H9 (cell line): ENCODE results near the gene AGPAT2. TPM values are rescaled to one million over a fixed set of nuclear protein-coding genes. Genes with fewer than 3 reads are reported as not detected.

Source experiments
- DNase-seq: peaks from one replicate; pipeline ENCODE4 v3.0.0-alpha.2; 2017
- H2AFZ ChIP-seq: one replicate; pipeline ENCODE4 v1.6.1; 2013; ENCODE audit warnings: mild to moderate bottlenecking, low read length, control low read depth, moderate library complexity
- H2AK5ac ChIP-seq: 2 replicates; pipeline ENCODE4 v1.6.1; 2013; ENCODE audit warnings: low read length, control low read depth, mixed read lengths; ENCODE audit not compliant: insufficient read length
- H2BK120ac ChIP-seq: one replicate; pipeline ENCODE4 v1.6.1; 2013; ENCODE audit warnings: low read depth, mild to moderate bottlenecking, low read length, control low read depth, inconsistent platforms; ENCODE audit not compliant: poor library complexity, severe bottlenecking
- H2BK12ac ChIP-seq: 2 replicates; pipeline ENCODE4 v1.6.1; 2013; ENCODE audit warnings: low read length, control low read depth, mixed read lengths, low read depth; ENCODE audit not compliant: insufficient read length
- H2BK15ac ChIP-seq: 2 replicates; pipeline ENCODE4 v1.6.1; 2013; ENCODE audit warnings: low read depth, low read length, control low read depth
- H2BK20ac ChIP-seq: one replicate; pipeline ENCODE4 v1.6.1; 2013; ENCODE audit warnings: low read depth, mild to moderate bottlenecking, low read length, control low read depth, inconsistent platforms; ENCODE audit not compliant: poor library complexity, severe bottlenecking
- H2BK5ac ChIP-seq: 2 replicates; pipeline ENCODE4 v1.6.1; 2013; ENCODE audit warnings: low read length, control low read depth, mixed read lengths; ENCODE audit not compliant: insufficient read length
- H3K14ac ChIP-seq: 2 replicates; pipeline ENCODE4 v1.6.1; 2013; ENCODE audit warnings: low read length, control low read depth; ENCODE audit not compliant: insufficient read depth
- H3K18ac ChIP-seq: 2 replicates; pipeline ENCODE4 v1.6.1; 2013; ENCODE audit warnings: low read depth, mild to moderate bottlenecking, mixed read lengths, low read length, control low read depth; ENCODE audit not compliant: insufficient read length
- H3K23ac ChIP-seq: 2 replicates; pipeline ENCODE4 v1.6.1; 2013; ENCODE audit warnings: low read length, control low read depth, mixed read lengths, low read depth; ENCODE audit not compliant: insufficient read length
- H3K23me2 ChIP-seq: 2 replicates; pipeline ENCODE4 v1.6.1; 2013; ENCODE audit warnings: low read depth, mild to moderate bottlenecking, mixed read lengths, low read length, control low read depth; ENCODE audit not compliant: insufficient read length, poor library complexity, severe bottlenecking
- H3K27ac ChIP-seq: 2 replicates; pipeline ENCODE4 v1.5.1; 2013; ENCODE audit warnings: low read length, control low read depth, mixed read lengths, low read depth; ENCODE audit not compliant: insufficient read length
- H3K27me3 ChIP-seq: 2 replicates; pipeline ENCODE4 v1.6.1; 2013; ENCODE audit warnings: low read length, control low read depth, inconsistent platforms; ENCODE audit not compliant: insufficient read depth
- H3K4ac ChIP-seq: 2 replicates; pipeline ENCODE4 v1.6.1; 2013; ENCODE audit warnings: low read depth, mild to moderate bottlenecking, control low read depth, inconsistent platforms, low read length, moderate library complexity
- H3K4me1 ChIP-seq: 2 replicates; pipeline ENCODE4 v1.6.1; 2013; ENCODE audit warnings: low read length, control low read depth, inconsistent platforms; ENCODE audit not compliant: insufficient read depth
- H3K4me2 ChIP-seq: 2 replicates; pipeline ENCODE4 v1.6.1; 2013; ENCODE audit warnings: low read length, control low read depth, mixed read lengths; ENCODE audit not compliant: insufficient read length, insufficient read depth
- H3K56ac ChIP-seq: 2 replicates; pipeline ENCODE4 v1.6.1; 2013; ENCODE audit warnings: low read depth, mild to moderate bottlenecking, mixed read lengths, low read length, control low read depth; ENCODE audit not compliant: insufficient read length
- H3K79me1 ChIP-seq: 2 replicates; pipeline ENCODE4 v1.6.1; 2013; ENCODE audit warnings: low read depth, mild to moderate bottlenecking, moderate library complexity, low read length, control low read depth, inconsistent platforms; ENCODE audit not compliant: insufficient read depth, poor library complexity, severe bottlenecking
- H3K79me2 ChIP-seq: 2 replicates; pipeline ENCODE4 v1.6.1; 2013; ENCODE audit warnings: low read length, control low read depth, inconsistent platforms; ENCODE audit not compliant: insufficient read depth
- H3K9ac ChIP-seq: 2 replicates; pipeline ENCODE4 v1.6.1; 2013; ENCODE audit warnings: low read length, control low read depth, mixed read lengths; ENCODE audit not compliant: insufficient read length; ENCODE audit errors: extremely low read depth
- H3K9me3 ChIP-seq: one replicate; pipeline ENCODE4 v1.6.1; 2013; ENCODE audit warnings: low read depth, low read length, inconsistent platforms; ENCODE audit not compliant: control insufficient read depth
- H3T11ph ChIP-seq: one replicate; pipeline ENCODE4 v1.6.1; 2013; ENCODE audit warnings: mild to moderate bottlenecking, low read length, control low read depth, inconsistent platforms
- H4K20me1 ChIP-seq: one replicate; pipeline ENCODE4 v1.6.1; 2013; ENCODE audit not compliant: control insufficient read depth, insufficient read length, insufficient read depth
- H4K5ac ChIP-seq: 2 replicates; pipeline ENCODE4 v1.6.1; 2013; ENCODE audit warnings: low read depth, mild to moderate bottlenecking, mixed read lengths, low read length, control low read depth; ENCODE audit not compliant: insufficient read length
- H4K8ac ChIP-seq: replicated peaks from 2 replicates; pipeline ENCODE4 v1.6.1; 2013; ENCODE audit warnings: low read length, control low read depth, mixed read lengths, low read depth; ENCODE audit not compliant: insufficient read length
- H4K91ac ChIP-seq: 2 replicates; pipeline ENCODE4 v1.6.1; 2013; ENCODE audit warnings: low read depth, mild to moderate bottlenecking, moderate library complexity, mixed read lengths, low read length, control low read depth; ENCODE audit not compliant: insufficient read length
- H3K27ac Mint-ChIP-seq, 3 experiments: 2 replicates in 2 of 3; 3 replicates in 1 of 3; pipeline ENCODE4 v1.8.0; 2020 to 2021; ENCODE audit warnings: mixed read lengths in 3 of 3, mild to moderate bottlenecking in 1 of 3, moderate library complexity in 1 of 3
- H3K27me3 Mint-ChIP-seq: 2 replicates; pipeline ENCODE4 v1.8.0; 2021; ENCODE audit warnings: low read depth, mild to moderate bottlenecking, moderate library complexity, mixed read lengths
- H3K36me3 Mint-ChIP-seq, 3 experiments: 2 replicates in 2 of 3; 3 replicates in 1 of 3; pipeline ENCODE4 v1.8.0; 2020 to 2021; ENCODE audit warnings: low read depth in 3 of 3, mixed read lengths in 3 of 3; ENCODE audit not compliant: insufficient read depth in 1 of 3
- H3K4me1 Mint-ChIP-seq, 2 experiments: 2 replicates each; pipeline ENCODE4 v1.8.0; 2020; ENCODE audit warnings: mixed read lengths in 2 of 2
- H3K4me3 Mint-ChIP-seq, 2 experiments: 2 replicates in 1 of 2; 3 replicates in 1 of 2; pipeline ENCODE4 v1.8.0; 2020 to 2021; ENCODE audit warnings: mild to moderate bottlenecking in 2 of 2, mixed read lengths in 2 of 2, moderate library complexity in 1 of 2
- H3K9me3 Mint-ChIP-seq, 2 experiments: 2 replicates in 1 of 2; 3 replicates in 1 of 2; pipeline ENCODE4 v1.8.0; 2020; ENCODE audit warnings: mild to moderate bottlenecking in 2 of 2, mixed read lengths in 2 of 2, moderate library complexity in 1 of 2
- CTCF ChIP-seq: fragments of 200-600 bp; sonication (generic); conservative IDR thresholded peaks from 3 replicates; pipeline ENCODE4 v1.8.0; 2021; ENCODE audit warnings: antibody characterized with exemption, mild to moderate bottlenecking
- WGBS: extraction: QIAGEN DNeasy Blood & Tissue Kit; methylation state at CpG from one replicate; pipeline ENCODE4 v1.1.7; 2013; ENCODE audit warnings: missing lambda C conversion rate, low lambda C conversion rate, mixed read lengths; ENCODE audit not compliant: insufficient read length; ENCODE audit errors: extremely low coverage; 5-methylcytosine and 5-hydroxymethylcytosine counted together
- total RNA-seq: library from RNA; stranded (reverse); gene quantifications from 2 replicates; pipeline ENCODE4 v1.2.1, GENCODE V29; 2021

The AGPAT2 gene
- total RNA-seq, 1 experiment from 2014 or later: 29.7 TPM

DNA sequence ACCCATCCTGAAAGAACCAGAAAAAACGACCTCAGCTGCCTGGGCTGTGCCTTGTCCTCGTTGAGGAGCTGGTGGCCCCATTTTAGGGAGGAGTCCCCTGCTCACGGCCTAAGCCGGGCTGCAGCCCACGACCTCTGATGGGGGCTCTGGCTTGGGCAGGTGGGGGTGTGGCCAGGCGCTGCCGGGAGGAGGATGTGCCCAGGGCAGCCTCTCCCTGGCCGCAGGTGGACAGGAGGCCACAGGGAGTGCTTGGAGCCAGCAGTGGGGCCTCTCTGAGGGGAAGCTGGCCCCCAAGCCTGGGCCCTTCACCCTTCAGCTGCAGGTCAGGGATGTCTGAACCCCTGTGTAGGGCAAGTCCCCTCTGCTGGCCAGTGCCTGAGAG is 27.6 kb upstream of the AGPAT2 start:
- Histone ChIP-seq H3K79me1 (peaks cover 8% of the 10 kb centered on the region), H3K27me3 (no peaks in the 10 kb centered on the region), H2BK5ac (no peak overlapping the region), H2BK120ac (no peak overlapping the region), H4K91ac (no peak overlapping the region), H2AFZ (no peak overlapping the region), H3K4me2 (no peak overlapping the region), H2BK20ac (no peak overlapping the region), H3K9ac (no peak overlapping the region), H2AK5ac (no peak overlapping the region), H3K4ac (no peak overlapping the region), H3K56ac (no peak overlapping the region), H3T11ph (no peak overlapping the region), H3K23me2 (peaks cover 12% of the 10 kb centered on the region), H4K5ac (no peak overlapping the region), H4K8ac (no peak overlapping the region), H2BK12ac (no peak overlapping the region), H4K20me1 (no peaks in the 10 kb centered on the region), H3K4me1 (no peaks in the 10 kb centered on the region; the same call in 1 of the 2 replicates), H3K27ac (no peak overlapping the region), H3K18ac (no peak overlapping the region), H3K23ac (no peak overlapping the region), H3K79me2 (peaks cover 4% of the 10 kb centered on the region; the same call in 1 of the 2 replicates), H3K14ac (no peak overlapping the region), H2BK15ac (no peak overlapping the region; the same call in 1 of the 2 replicates), H3K9me3 (no peaks in the 10 kb centered on the region)
- peaks cover 20% of the 10 kb centered on the region for H3K27me3 Mint-ChIP-seq
- DNase-seq: no peak
- H3K27ac Mint-ChIP-seq: no peak overlapping the region
- H3K9me3 Mint-ChIP-seq: no peaks in the 10 kb centered on the region
- no CpG with 5 or more reads among the region's 8 CpGs for WGBS
- TF ChIP-seq CTCF: no peak
- H3K4me1 Mint-ChIP-seq: peaks cover 3 to 10% of the 10 kb centered on the region in 2 experiments
- H3K4me3 Mint-ChIP-seq: no peak overlapping the region
- peaks cover 0 to 5% (median 4%) of the 10 kb centered on the region in 3 experiments; a peak in 3 of 7 replicates for H3K36me3 Mint-ChIP-seq
